K562 (cell line): ENCODE results near the gene RPL3. TPM values are rescaled to one million over a fixed set of nuclear protein-coding genes. Genes with fewer than 3 reads are reported as not detected.
A peak's percentile ranks its signal among the peaks of the same experiment; 100 is the strongest.

Source experiments
- CEBPB ChIP-seq: fragments of 450-650 bp; IDR thresholded peaks from 2 replicates; pipeline ENCODE4 v1.6.1; 2016; ENCODE audit warnings: missing genetic modification characterization, missing compliant biosample characterization
- CGGBP1 ChIP-seq: fragments of 250-450 bp; sonication (Bioruptor Pico); IDR thresholded peaks from 2 replicates; pipeline ENCODE4 v1.9.0; 2021; ENCODE audit warnings: mild to moderate bottlenecking
- CREBBP ChIP-seq: IDR thresholded peaks from one replicate; pipeline ENCODE4 v1.6.1; 2012; ENCODE audit warnings: low read depth, mild to moderate bottlenecking, control low read depth, inconsistent platforms, low read length
- HDAC1 ChIP-seq, 2 experiments: fragments of 450-650 bp; IDR thresholded peaks; 2 replicates each; pipeline ENCODE4 v1.6.1; 2016 to 2017; ENCODE audit warnings: inconsistent platforms in 1 of 2, mild to moderate bottlenecking in 1 of 2, moderate library complexity in 1 of 2
- NCOA2 ChIP-seq, 2 experiments: fragments of 450-650 bp; IDR thresholded peaks; 2 replicates each; pipeline ENCODE4 v1.6.1; 2018; ENCODE audit warnings: mild to moderate bottlenecking in 2 of 2, moderate library complexity in 1 of 2; ENCODE audit not compliant: partially characterized antibody in 2 of 2
- NKRF ChIP-seq: fragments of 450-650 bp; IDR thresholded peaks from 2 replicates; pipeline ENCODE4 v1.6.1; 2016; ENCODE audit warnings: borderline replicate concordance
- NRF1 ChIP-seq, 2 experiments: fragments of 450-650 bp; IDR thresholded peaks in 1 of 2; conservative IDR thresholded peaks in 1 of 2; 2 replicates each; pipeline ENCODE4 v1.6.1; 2014; ENCODE audit warnings: mild to moderate bottlenecking in 2 of 2
- PHB2 ChIP-seq: fragments of 450-650 bp; IDR thresholded peaks from 2 replicates; pipeline ENCODE4 v1.6.1; 2017; ENCODE audit warnings: low read depth
- PHF20 ChIP-seq: fragments of 450-650 bp; IDR thresholded peaks from 2 replicates; pipeline ENCODE4 v1.6.1; 2018; ENCODE audit not compliant: partially characterized antibody
- PKNOX1 ChIP-seq: fragments of 450-650 bp; IDR thresholded peaks from 2 replicates; pipeline ENCODE4 v1.6.1; 2016
- PRPF4 ChIP-seq: fragments of 200-400 bp; formaldehyde crosslinking; IDR thresholded peaks from one replicate; pipeline ENCODE4 v1.6.1; 2017; ENCODE audit warnings: low read length, low read depth, mild to moderate bottlenecking; ENCODE audit not compliant: insufficient read depth, poor library complexity, severe bottlenecking
- PTRF ChIP-seq: fragments of 450-650 bp; IDR thresholded peaks from 2 replicates; pipeline ENCODE4 v1.6.1; 2016; ENCODE audit warnings: mild to moderate bottlenecking, missing genetic modification characterization, missing compliant biosample characterization
- PURB ChIP-seq: sonication (generic); formaldehyde crosslinking; IDR thresholded peaks from 2 replicates; pipeline ENCODE4 v1.9.0; 2021; ENCODE audit warnings: low read depth, mild to moderate bottlenecking, missing genetic modification reagents
- RBBP5 ChIP-seq: fragments of 200-600 bp; sonication (generic); IDR thresholded peaks from 2 replicates; pipeline ENCODE4 v1.6.1; 2012; ENCODE audit warnings: borderline replicate concordance, mild to moderate bottlenecking, low read length, control low read depth, inconsistent platforms; ENCODE audit not compliant: insufficient read depth, poor library complexity, severe bottlenecking
- SAFB ChIP-seq: fragments of 200-400 bp; formaldehyde crosslinking; IDR thresholded peaks from 2 replicates; pipeline ENCODE4 v1.6.1; 2017; ENCODE audit warnings: low read depth, low read length, borderline replicate concordance
- SREBF1 ChIP-seq: fragments of 150-350 bp; IDR thresholded peaks from 2 replicates; pipeline ENCODE4 v1.6.1; 2014; ENCODE audit warnings: antibody characterized with exemption, low read depth, low read length, borderline replicate concordance
- TAF7 ChIP-seq: fragments of 450-650 bp; IDR thresholded peaks from 2 replicates; pipeline ENCODE4 v1.6.1; 2016; ENCODE audit warnings: missing genetic modification characterization, missing compliant biosample characterization
- THRB ChIP-seq: fragments of 450-650 bp; formaldehyde crosslinking; conservative IDR thresholded peaks from 2 replicates; pipeline ENCODE4 v1.4.0; 2022; ENCODE audit warnings: mild to moderate bottlenecking, missing genetic modification characterization
- ZKSCAN8 ChIP-seq: fragments of 200-800 bp; sonication (Bioruptor generic); IDR thresholded peaks from 2 replicates; pipeline ENCODE4 v1.6.1; 2016; ENCODE audit warnings: missing genetic modification characterization, missing compliant biosample characterization
- ZNF121 ChIP-seq: sonication (generic); formaldehyde crosslinking; conservative IDR thresholded peaks from 2 replicates; pipeline ENCODE4 v1.8.0; 2022; ENCODE audit warnings: missing genetic modification reagents
- ZNF584 ChIP-seq: fragments of 200-800 bp; sonication (Bioruptor generic); IDR thresholded peaks from 2 replicates; pipeline ENCODE4 v1.6.1; 2016; ENCODE audit warnings: low read depth, mild to moderate bottlenecking, missing genetic modification characterization, missing compliant biosample characterization
- ZNF644 ChIP-seq: fragments of 200-800 bp; sonication (Bioruptor generic); IDR thresholded peaks from 2 replicates; pipeline ENCODE4 v1.6.1; 2016; ENCODE audit warnings: low read depth, missing genetic modification characterization, missing compliant biosample characterization
- ZNF655 ChIP-seq: fragments of 250-450 bp; sonication (Bioruptor Pico); IDR thresholded peaks from 2 replicates; pipeline ENCODE4 v1.5.0; 2021
- ZNF75A ChIP-seq: fragments of 450-650 bp; formaldehyde crosslinking; IDR thresholded peaks from 2 replicates; pipeline ENCODE4 v1.4.0; 2020; ENCODE audit warnings: mild to moderate bottlenecking
- polyA plus RNA-seq, 8 experiments: library from polyadenylated mRNA; depleted of rRNA in 4 of 8; stranded (reverse) in 5 of 8; unstranded in 3 of 8; fragments of >200 nt; fragmentation: Nextera tagmentation in 2 of 8; fragmentation: Illumina TruSeq in 1 of 8; extraction: Ambion mirVana in 2 of 8; extraction: Trizol in 1 of 8; gene quantifications; 2 replicates each; pipeline versions ENCODE4 v1.2.1 to v1.2.3, GENCODE V29; 2011 to 2014; ENCODE audit warnings: inconsistent platforms in 1 of 8, missing spikeins in 1 of 8
- total RNA-seq, 7 experiments: library from RNA; depleted of rRNA in 6 of 7; stranded (reverse); fragments of >200 nt in 6 of 7; fragmentation: Illumina TruSeq in 2 of 7; extraction: Trizol in 2 of 7; gene quantifications; 2 replicates each; pipeline versions ENCODE4 v1.2.1 to v1.2.3, GENCODE V29; 2011 to 2021; ENCODE audit warnings: low replicate concordance in 1 of 7

RPL3 gene
- total and polyA plus RNA-seq, 9 of the 15 experiments (the other 6 are each of a cell fraction or from before 2014, with no cell fraction given): 1,624 to 4,066 (median 2,565) TPM

GRCh38 chr22:39316440-39317083 lies 2.9 kb downstream of the RPL3 start (continued):
- TF ChIP-seq ZKSCAN8 (CRISPR knock-in tag): no peak
- no peak for TF ChIP-seq PURB (CRISPR knock-in tag)
- no peak for TF ChIP-seq TAF7 (tag)
- no peak for TF ChIP-seq NRF1 (conservative IDR thresholded peaks at IDR 0.05 in 1 of 2, IDR thresholded peaks at IDR 0.05 in 1 of 2)
- TF ChIP-seq ZNF584 (CRISPR knock-in tag): no peak
- no peak for TF ChIP-seq CGGBP1 (CRISPR knock-in tag)
- TF ChIP-seq CEBPB: no peak
- no peak for TF ChIP-seq ZNF644
- TF ChIP-seq PHB2: no peak
- TF ChIP-seq PRPF4: peak; percentile 25
- no peak for TF ChIP-seq ZNF121 (CRISPR knock-in tag)
- no peak for TF ChIP-seq THRB (CRISPR knock-in tag)
- no peak for TF ChIP-seq RBBP5
- TF ChIP-seq HDAC1 (IDR thresholded peaks at IDR 0.05): no peak
- no peak for TF ChIP-seq ZNF655 (CRISPR knock-in tag)
- no peak for TF ChIP-seq ZNF75A (CRISPR knock-in tag)
- no peak for TF ChIP-seq NCOA2 (IDR thresholded peaks at IDR 0.05; ENCODE audit: partially characterized antibody in 2 of 2)
- no peak for TF ChIP-seq SREBF1
- no peak for TF ChIP-seq PTRF
- TF ChIP-seq CREBBP: no peak
- TF ChIP-seq PHF20: no peak
- no peak for TF ChIP-seq PKNOX1
- no peak for TF ChIP-seq SAFB
- TF ChIP-seq NKRF: no peak
